SK-N-SH (cell line): Measurements from ENCODE around the gene UTP4. TPM values are rescaled to one million over a fixed set of nuclear protein-coding genes. Genes with fewer than 3 reads are reported as not detected.
"Not testable (repeated sequence)": the region's sequence is repeated elsewhere in the genome, so short reads cannot be mapped to it uniquely, and the experiment has no call there.

Experiments used
- CTCF ChIA-PET: fragments of 300-600, 350-600 bp; formaldehyde crosslinking; extraction: SDS; loops from one replicate; lab custom pipeline; 2021; lab: Yijun Ruan, JAX
- POLR2A ChIA-PET: fragments of 350-600 bp; sonication (Branson Sonifier 250); formaldehyde crosslinking; extraction: SDS; loops from one replicate; lab custom pipeline; 2020; ENCODE audit warnings: antibody characterized with exemption, inconsistent platforms; lab: Yijun Ruan, JAX
- DNase-seq: peaks from one replicate; pipeline ENCODE4 v3.0.0; 2012
- H2AFZ ChIP-seq: fragments of 200-600 bp; sonication (generic); 2 replicates; pipeline ENCODE4 v1.8.1; 2016; ENCODE audit warnings: antibody characterized with exemption, mild to moderate bottlenecking, low read depth
- H3F3A ChIP-seq: fragments of 200-600 bp; sonication (generic); replicated peaks from 2 replicates; pipeline ENCODE3; 2016; ENCODE audit warnings: antibody characterized with exemption, mild to moderate bottlenecking; ENCODE audit not compliant: insufficient read depth
- H3K27ac ChIP-seq, 2 experiments: fragments of 200-500 bp in 1 of 2; fragments of 200-600 bp in 1 of 2; sonication (Bioruptor generic) in 1 of 2; sonication (generic), shearing (Covaris generic) in 1 of 2; 2 replicates each; pipeline versions ENCODE4 v1.5.1 to v1.6.1; 2014 to 2016; ENCODE audit warnings: low read depth in 2 of 2, inconsistent platforms in 1 of 2, low read length in 1 of 2, mild to moderate bottlenecking in 1 of 2, mixed read lengths in 1 of 2
- H3K27me3 ChIP-seq: fragments of 200-600 bp; sonication (generic), shearing (Covaris generic); 2 replicates; pipeline ENCODE4 v1.6.1; 2016; ENCODE audit warnings: mixed run types; ENCODE audit not compliant: insufficient read depth
- H3K36me3 ChIP-seq, 2 experiments: fragments of 200-500 bp in 1 of 2; fragments of 200-600 bp in 1 of 2; sonication (Bioruptor generic) in 1 of 2; sonication (generic) in 1 of 2; replicated peaks in 1 of 2; 2 replicates each; pipeline versions ENCODE3 to v1.5.1; 2014 to 2016; ENCODE audit warnings: low read length in 1 of 2, mild to moderate bottlenecking in 1 of 2; ENCODE audit not compliant: insufficient read depth in 2 of 2, control insufficient read depth in 1 of 2
- H3K4me1 ChIP-seq, 2 experiments: fragments of 200-500 bp in 1 of 2; fragments of 200-600 bp in 1 of 2; sonication (Bioruptor generic) in 1 of 2; sonication (generic), shearing (Covaris generic) in 1 of 2; 2 replicates each; pipeline versions ENCODE4 v1.5.1 to v1.6.1; 2014 to 2016; ENCODE audit warnings: low read depth in 1 of 2, low read length in 1 of 2, mixed run types in 1 of 2; ENCODE audit not compliant: insufficient read depth in 2 of 2, control insufficient read depth in 1 of 2
- H3K4me2 ChIP-seq: fragments of 200-600 bp; sonication (generic), shearing (Covaris generic); 2 replicates; pipeline ENCODE4 v1.6.1; 2017; ENCODE audit warnings: mixed run types
- H3K4me3 ChIP-seq, 2 experiments: fragments of 200-500 bp in 1 of 2; fragments of 200-600 bp in 1 of 2; sonication (Bioruptor generic) in 1 of 2; sonication (generic), shearing (Covaris generic) in 1 of 2; 2 replicates each; pipeline versions ENCODE4 v1.5.1 to v1.8.1; 2014 to 2016; ENCODE audit warnings: low read depth in 2 of 2, inconsistent platforms in 1 of 2, low read length in 1 of 2, mild to moderate bottlenecking in 1 of 2, mixed read lengths in 1 of 2, moderate library complexity in 1 of 2
- H3K79me2 ChIP-seq: fragments of 200-600 bp; sonication (generic); 2 replicates; pipeline ENCODE4 v1.8.1; 2017; ENCODE audit warnings: mild to moderate bottlenecking; ENCODE audit not compliant: insufficient read depth
- H3K9ac ChIP-seq: fragments of 200-600 bp; sonication (generic); 2 replicates; pipeline ENCODE4 v1.6.1; 2017; ENCODE audit warnings: mixed run types
- H3K9me2 ChIP-seq: fragments of 200-600 bp; sonication (generic); 2 replicates; pipeline ENCODE4 v1.6.1; 2017; ENCODE audit warnings: mixed run types
- H3K9me3 ChIP-seq: fragments of 200-600 bp; sonication (generic); 2 replicates; pipeline ENCODE4 v1.6.1; 2017; ENCODE audit warnings: mixed run types, mild to moderate bottlenecking, moderate library complexity
- H4K20me1 ChIP-seq: fragments of 200-600 bp; sonication (generic); 2 replicates; pipeline ENCODE4 v1.6.1; 2017; ENCODE audit warnings: mild to moderate bottlenecking, mixed run types; ENCODE audit not compliant: insufficient read depth
- RAD21 ChIP-seq: IDR thresholded peaks from 2 replicates; pipeline ENCODE4 v1.6.1; 2012; ENCODE audit warnings: mild to moderate bottlenecking, low read length
- RXRA ChIP-seq: IDR thresholded peaks from 2 replicates; pipeline ENCODE4 v1.4.0; 2012; ENCODE audit warnings: low read depth, mild to moderate bottlenecking, borderline replicate concordance
- SMC3 ChIP-seq: IDR thresholded peaks from 2 replicates; pipeline ENCODE4 v1.6.1; 2012; ENCODE audit warnings: low read depth, low read length, improper control_type of control experiment
- WGBS: methylation state at CpG from one replicate; pipeline ENCODE4 v1.1.6; 2017; ENCODE audit warnings: low lambda C conversion rate; 5-methylcytosine and 5-hydroxymethylcytosine counted together
- polyA plus RNA-seq, 3 experiments: library from polyadenylated mRNA; depleted of rRNA; stranded (reverse); fragments of >200 nt; gene quantifications; 2 replicates each; pipeline ENCODE4 v1.2.3, GENCODE V29; 2012
- TF ChIP-seq, protein P1 (sequence below): fragments of 200-600 bp; sonication (generic); IDR thresholded peaks from 2 replicates; pipeline ENCODE4 v1.6.1; 2017; ENCODE audit warnings: antibody characterized with exemption, mild to moderate bottlenecking, moderate library complexity

Gene UTP4
- polyA plus RNA-seq, 1 of the 3 experiments (the other 2 are of a cell fraction), result 66.5 TPM

DNA sequence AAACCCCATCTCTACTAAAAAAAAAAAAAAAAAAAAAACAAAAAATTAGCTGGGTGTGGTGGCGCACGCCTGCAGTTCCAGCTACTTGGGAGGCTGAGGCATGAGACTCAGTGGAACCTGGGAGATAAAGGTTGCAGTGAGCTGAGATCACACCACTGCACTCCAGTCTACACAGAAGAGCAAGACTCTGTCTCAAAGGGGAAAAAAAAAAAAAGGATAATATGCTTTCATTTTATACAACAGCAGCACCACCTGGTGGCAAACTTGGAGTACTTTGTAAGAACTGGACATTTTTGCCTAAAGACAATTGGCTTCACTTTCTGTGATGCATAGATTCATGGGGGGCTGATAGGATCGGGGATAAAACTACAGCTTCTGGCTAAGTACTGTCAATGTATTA is 8.5 kb upstream of the UTP4 start:
- POLR2A ChIA-PET, result interaction anchor here (0.8 to 0.9 kb wide), 2 partner anchors 280 to 534 kb away, joined by 3 to 4 read pairs; no protein-coding TSS in a partner anchor
- Histone ChIP-seq H3K9me3 (no peaks in the 10 kb centered on the region), H3K27ac (no peak overlapping the region), H3K9me2 (no peaks in the 10 kb centered on the region), H3K4me2 (no peak overlapping the region), H3K36me3 (peaks cover 34 to 72% of the 10 kb centered on the region in 2 experiments), H3K4me3 (no peak overlapping the region), H3K27me3 (no peaks in the 10 kb centered on the region), H3F3A (peaks cover 21% of the 10 kb centered on the region), H3K4me1 (no peaks in the 10 kb centered on the region), H4K20me1 (peaks cover 65% of the 10 kb centered on the region)
- peak; percentile 65 for DNase-seq
- 67% methylated on average over 3 of the region's 3 CpGs for WGBS
- peak; percentile 79 for TF ChIP-seq SMC3
- peak; percentile 89 for TF ChIP-seq RAD21
- TF ChIP-seq RXRA, result no peak
- TF ChIP-seq, protein P1, sequence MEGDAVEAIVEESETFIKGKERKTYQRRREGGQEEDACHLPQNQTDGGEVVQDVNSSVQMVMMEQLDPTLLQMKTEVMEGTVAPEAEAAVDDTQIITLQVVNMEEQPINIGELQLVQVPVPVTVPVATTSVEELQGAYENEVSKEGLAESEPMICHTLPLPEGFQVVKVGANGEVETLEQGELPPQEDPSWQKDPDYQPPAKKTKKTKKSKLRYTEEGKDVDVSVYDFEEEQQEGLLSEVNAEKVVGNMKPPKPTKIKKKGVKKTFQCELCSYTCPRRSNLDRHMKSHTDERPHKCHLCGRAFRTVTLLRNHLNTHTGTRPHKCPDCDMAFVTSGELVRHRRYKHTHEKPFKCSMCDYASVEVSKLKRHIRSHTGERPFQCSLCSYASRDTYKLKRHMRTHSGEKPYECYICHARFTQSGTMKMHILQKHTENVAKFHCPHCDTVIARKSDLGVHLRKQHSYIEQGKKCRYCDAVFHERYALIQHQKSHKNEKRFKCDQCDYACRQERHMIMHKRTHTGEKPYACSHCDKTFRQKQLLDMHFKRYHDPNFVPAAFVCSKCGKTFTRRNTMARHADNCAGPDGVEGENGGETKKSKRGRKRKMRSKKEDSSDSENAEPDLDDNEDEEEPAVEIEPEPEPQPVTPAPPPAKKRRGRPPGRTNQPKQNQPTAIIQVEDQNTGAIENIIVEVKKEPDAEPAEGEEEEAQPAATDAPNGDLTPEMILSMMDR, result peak; percentile 82
- TF ChIP-seq, all 33 proteins: peak for 3
- Histone ChIP-seq H3K79me2 (peaks cover 85% of the 10 kb centered on the region), H2AFZ (no peak overlapping the region), H3K9ac (no peak overlapping the region)
- CTCF ChIA-PET, result interaction anchor here (0.6 to 7.3 kb wide), 43 partner anchors 7 to 603 kb away, joined by 3 to 91 read pairs (median 4); partner anchors contain the start of genes CHTF8, HAS3 and UTP4

DNA sequence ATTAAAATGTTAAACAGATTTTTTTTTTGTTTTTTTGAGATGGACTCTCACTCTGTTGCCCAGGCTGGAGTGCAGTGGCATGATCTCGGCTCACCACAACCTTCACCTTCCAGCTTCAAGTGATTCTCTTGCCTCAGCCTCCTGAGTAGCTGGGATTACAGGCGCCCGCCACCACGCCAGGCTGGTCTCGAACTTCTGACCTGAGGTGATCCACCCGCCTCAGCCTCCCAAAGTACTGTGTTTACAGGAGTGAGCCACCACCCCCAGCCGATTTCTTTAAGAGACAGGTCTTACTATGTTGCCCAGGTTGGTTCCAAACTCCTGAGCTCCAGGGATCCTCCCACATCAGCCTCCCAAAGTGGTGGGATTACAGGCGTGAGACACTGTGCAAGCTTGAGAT is 8.0 kb upstream of the UTP4 start:
- POLR2A ChIA-PET, result interaction anchor here (0.8 to 0.9 kb wide), 2 partner anchors 281 to 534 kb away, joined by 3 to 4 read pairs; no protein-coding TSS in a partner anchor
- H3K36me3 ChIP-seq, result peaks cover 29 to 74% of the 10 kb centered on the region in 2 experiments

DNA sequence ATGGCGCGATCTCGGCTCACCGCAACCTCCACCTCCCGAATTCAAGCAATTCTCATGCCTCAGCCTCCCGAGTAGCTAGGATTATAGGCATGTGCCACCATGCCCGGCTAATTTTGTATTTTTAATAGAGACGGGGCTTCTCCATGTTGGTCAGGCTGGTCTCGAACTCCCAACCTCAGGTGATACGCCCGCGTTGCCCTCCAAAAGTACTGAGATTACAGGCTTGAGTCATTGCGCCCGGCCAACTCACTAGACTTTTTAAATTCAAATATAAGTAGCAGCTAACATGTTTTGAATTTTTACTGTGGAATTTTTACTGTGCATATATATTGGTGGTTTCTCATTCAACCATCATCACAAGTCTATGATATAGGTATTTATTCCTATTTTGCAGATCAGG is 7.5 kb upstream of the UTP4 start:
- H3K4me1 ChIP-seq, POLR2A ChIA-PET, H3K27me3 ChIP-seq, H3K27ac ChIP-seq, H3K4me2 ChIP-seq, H3K9ac ChIP-seq, H3K9me2 ChIP-seq, H2AFZ ChIP-seq, H3K4me3 ChIP-seq, H3K9me3 ChIP-seq, DNase-seq: not testable (repeated sequence)
- CTCF ChIA-PET, result interaction anchor here (0.9 to 7.3 kb wide), 22 partner anchors 8 to 596 kb away, joined by 3 to 91 read pairs (median 8); partner anchors contain the start of genes CHTF8, HAS3 and UTP4
- peaks cover 25 to 71% of the 10 kb centered on the region in 2 experiments for H3K36me3 ChIP-seq
- peaks cover 58% of the 10 kb centered on the region for H4K20me1 ChIP-seq
- H3K79me2 ChIP-seq, result peaks cover 95% of the 10 kb centered on the region
- WGBS, result 97% methylated on average over 14 of the region's 14 CpGs
- H3F3A ChIP-seq, result peaks cover 23% of the 10 kb centered on the region

More for the DNA sequence above, 8.0 kb upstream of the UTP4 start:
- H3K4me2 ChIP-seq, H3K9me2 ChIP-seq, H3K27me3 ChIP-seq, H3K4me3 ChIP-seq, H2AFZ ChIP-seq, H3K9ac ChIP-seq, H3K27ac ChIP-seq, H3K9me3 ChIP-seq, H3K4me1 ChIP-seq, DNase-seq: not testable (repeated sequence)
- H3K79me2 ChIP-seq, result peaks cover 90% of the 10 kb centered on the region
- peaks cover 21% of the 10 kb centered on the region for H3F3A ChIP-seq
- H4K20me1 ChIP-seq, result peaks cover 64% of the 10 kb centered on the region
- 72% methylated on average over 5 of the region's 8 CpGs for WGBS
- CTCF ChIA-PET, result interaction anchor here (0.6 to 7.3 kb wide), 38 partner anchors 8 to 604 kb away, joined by 3 to 91 read pairs (median 4); partner anchors contain the start of genes CHTF8, HAS3 and UTP4
